NCI-H1436 (cell line): ENCODE data around the gene HDDC2.

Source experiments
- DNase-seq: peaks from one replicate; lab custom pipeline; 2025; lab: John Stamatoyannopoulos, UW

HDDC2 gene, protein sequence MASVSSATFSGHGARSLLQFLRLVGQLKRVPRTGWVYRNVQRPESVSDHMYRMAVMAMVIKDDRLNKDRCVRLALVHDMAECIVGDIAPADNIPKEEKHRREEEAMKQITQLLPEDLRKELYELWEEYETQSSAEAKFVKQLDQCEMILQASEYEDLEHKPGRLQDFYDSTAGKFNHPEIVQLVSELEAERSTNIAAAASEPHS

DNA sequence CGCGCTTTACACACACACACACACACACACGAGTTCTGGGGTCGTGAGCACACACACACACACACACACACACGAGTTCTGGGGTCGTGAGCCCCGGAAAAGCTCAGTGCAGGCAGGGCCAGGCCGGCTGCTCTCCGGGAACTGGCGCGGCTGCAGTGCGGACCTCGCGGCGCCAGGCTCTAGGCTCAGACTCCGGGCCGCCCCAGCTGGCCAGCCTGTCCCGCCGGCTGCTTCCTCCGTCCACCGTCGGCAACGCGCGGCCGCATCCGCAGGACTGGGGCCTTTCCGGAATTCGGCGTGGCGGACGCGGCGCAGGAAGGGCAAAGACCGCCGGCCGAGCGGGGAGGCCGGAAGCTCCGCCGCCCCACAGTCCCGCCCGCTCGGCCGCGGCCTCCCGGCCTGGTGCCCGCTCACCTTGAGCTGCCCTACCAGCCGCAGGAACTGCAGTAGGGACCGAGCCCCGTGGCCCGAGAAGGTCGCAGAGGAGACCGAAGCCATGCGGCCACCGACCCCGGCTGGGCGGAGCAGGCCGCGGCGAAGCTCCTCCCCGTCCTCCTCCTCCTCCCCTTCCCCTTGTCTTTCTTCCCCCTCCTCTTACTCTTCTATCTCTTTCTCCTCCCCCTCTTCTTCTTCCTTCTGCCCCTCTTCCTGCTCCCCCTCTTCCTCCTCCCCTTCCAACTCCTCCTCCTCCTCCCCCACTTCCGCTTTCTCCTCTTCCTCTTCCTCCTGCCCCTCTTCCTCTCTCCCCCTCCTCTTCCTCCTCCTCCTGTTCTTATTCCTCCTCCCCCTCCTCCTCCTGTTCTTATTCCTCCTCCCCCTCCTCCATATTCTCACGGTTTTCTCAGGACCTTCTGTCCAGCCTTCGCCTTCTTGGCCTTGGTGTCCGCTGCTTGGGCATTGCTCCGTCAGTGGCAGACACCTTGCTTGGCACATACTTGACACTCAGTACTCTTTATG, at the start of gene HDDC2:
HDDC2 (minus strand) TSS at position 533 of the 957 bp plus-strand sequence; CDS start at position 498, 35 bp downstream.
- peak; percentile 13 for DNase-seq

GRCh38 chr6:125346926-125347563, 45.3 kb upstream of the HDDC2 start:
- DNase-seq, result no peak

DNA sequence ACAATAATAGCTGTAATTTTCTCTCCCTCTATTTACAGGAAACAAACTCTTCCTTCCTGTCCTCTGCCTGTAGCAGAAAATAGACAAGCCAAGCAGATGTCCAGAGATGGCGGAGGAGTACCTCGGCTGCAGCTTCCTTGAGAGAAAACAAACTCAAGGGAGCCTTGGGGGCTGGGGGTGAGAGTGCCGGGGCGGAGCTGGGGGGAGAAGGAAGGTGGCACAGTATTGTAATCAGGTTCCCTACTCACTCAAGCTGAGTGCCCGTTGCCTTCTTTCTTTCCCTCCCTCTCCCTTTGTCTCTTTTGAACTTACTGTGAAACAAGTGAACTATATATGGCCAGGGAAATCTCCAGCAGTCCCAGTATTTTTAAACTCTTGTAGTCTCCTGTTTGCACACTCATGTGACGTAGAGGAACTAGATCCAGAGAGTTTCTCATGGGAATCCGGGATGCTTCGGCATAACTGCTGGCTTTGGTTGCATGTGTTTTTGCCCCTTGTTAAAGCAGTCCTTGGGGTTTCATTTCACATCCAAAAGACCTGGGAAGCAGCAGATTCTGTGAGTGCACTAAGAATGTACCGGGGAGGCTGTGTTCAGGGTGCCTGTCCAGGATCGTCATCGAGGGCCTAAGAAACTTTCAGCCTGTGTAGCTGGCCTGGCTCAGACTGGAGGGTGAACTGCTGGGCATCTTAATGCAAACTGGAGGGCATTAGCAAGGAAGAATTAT, 44.6 kb upstream of the HDDC2 start:
- DNase-seq, result no peak

DNA sequence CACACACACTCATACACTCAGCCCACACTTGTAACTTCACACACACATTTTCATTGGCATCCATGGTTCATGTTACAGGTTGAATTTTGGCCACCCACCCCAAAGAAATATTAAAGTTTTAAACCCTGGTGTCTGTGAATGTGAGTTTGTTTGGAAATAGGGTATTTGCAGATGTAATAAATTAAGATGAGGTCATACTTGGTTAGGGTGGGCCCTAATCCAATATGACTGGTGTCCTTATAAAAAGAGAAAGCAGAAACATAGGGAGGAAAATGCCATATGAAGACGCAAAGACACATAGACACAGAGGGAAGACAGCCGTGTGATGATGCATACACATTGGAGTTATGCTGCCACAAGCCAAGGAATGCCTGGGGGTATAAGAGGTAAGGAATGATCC, 39.7 kb upstream of the HDDC2 start:
- DNase-seq, result no peak

DNA sequence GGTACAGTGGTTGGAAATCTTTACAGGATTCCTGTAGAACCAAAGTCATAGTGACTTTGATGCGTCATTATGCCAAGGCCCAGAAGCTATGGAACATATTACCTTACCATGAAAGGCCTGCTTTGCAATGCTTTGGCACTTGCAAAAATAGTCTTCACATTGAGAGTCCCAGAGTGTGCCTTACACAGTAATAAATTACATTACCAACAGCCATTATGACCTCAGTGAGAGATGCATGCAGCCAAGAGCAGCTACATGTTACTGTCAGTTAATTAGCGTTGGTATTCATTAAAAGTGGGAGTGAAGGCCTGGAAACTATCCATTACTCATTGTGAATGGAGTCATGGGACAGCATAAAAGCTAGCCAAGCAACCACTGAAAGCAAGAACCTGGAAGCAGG, 39.2 kb upstream of the HDDC2 start:
- no peak for DNase-seq

DNA sequence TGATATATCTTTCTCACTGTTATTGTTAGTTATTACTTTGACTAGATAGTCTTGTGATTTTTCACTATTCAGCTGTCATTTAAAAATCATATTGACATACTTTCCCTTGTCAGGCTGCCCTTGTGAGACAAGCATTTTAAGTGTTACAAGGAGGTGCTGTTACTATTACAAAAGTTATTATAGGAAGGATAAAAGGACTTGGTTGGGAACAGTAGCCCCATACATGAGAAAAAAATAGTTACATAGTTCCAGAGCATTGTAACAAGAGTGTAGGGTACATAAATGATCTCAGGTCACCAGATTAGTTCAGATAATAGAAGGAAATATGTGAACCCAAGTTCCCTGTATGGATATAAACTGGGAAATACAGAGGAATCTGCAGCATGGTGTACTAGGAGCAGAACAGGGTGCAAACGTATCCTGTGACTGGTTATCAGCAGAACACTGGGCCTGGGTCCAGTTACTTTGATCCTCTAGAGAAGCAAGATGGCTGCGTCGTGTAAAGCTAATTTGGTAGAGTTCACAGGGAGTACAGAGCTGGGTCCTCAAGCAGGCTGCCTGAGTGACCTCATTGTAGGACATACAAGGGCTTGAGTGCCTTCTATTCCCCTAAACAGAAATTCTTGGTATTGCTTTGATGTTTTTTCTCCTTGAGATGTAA, 38.5 kb upstream of the HDDC2 start:
- no peak for DNase-seq

DNA sequence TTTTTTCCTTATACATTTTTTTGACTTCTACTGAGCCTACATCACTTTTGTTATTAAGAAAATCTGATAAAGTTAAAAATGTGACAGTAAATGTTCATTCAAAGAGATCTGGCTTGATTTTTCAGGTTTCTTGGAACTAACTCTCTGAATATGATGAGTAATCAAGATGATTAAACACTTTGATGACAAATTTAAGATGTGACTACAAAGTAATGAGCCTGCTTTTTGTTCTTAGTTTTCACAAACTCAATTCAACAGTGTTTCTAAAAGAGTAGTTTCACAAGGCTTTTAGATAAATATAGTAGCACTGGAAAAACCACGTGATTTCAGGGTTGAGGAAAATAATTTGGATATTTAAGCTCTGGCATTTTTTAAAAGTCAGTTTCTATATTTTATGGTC, 37.9 kb upstream of the HDDC2 start:
- DNase-seq, result no peak

GRCh38 chr6:125338381-125338780, 36.6 kb upstream of the HDDC2 start:
- DNase-seq, result no peak

GRCh38 chr6:125337706-125338105, 35.9 kb upstream of the HDDC2 start:
- no peak for DNase-seq

- DNase-seq, result no peak
These were observed 30.9 kb upstream of the HDDC2 start for GRCh38 chr6:125332664-125333063.

GRCh38 chr6:125325586-125325985, 23.8 kb upstream of the HDDC2 start:
- no peak for DNase-seq

DNA sequence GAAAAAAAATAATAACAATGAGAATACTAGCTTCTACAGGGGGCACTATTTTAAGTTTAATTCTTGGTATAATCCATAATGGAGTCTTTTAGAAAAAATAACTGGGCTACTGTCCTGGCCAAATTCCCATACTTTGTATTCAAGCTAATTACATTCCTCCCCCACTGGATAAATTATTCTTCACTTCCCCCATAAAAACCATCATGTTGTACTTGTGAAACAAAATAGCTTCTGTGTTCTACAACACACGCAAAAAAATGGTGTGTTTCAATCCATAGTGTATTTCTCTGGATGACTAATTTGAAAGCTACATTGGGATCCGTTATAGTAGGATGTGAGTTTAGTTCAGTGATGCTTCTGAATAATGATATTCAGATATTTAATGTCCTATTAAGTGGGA, 21.6 kb upstream of the HDDC2 start:
- no peak for DNase-seq

DNA sequence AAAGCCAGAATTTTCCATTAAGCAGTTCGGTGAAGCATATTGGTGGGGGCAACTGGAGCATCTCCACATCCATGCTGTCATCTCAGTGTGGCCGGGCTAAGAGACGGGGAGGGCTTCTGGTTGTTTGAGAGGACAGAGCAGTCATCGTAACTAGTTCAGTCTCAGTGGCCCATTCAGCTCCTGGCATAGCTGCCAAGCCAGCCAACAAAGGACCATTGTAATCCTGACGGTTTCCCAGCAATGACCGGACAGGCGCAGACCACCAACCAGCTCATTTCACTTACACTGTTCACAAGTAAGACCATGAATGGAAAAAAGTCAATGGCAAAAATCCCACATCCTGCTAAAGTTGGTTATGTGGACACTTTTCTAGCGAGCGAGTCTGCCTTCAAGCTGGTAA, 14.9 kb upstream of the HDDC2 start:
- no peak for DNase-seq

- DNase-seq, result no peak
These were observed 13.8 kb upstream of the HDDC2 start for GRCh38 chr6:125315548-125315947.

GRCh38 chr6:125314009-125314581, 12.3 kb upstream of the HDDC2 start:
- peak; percentile 18 for DNase-seq

GRCh38 chr6:125312950-125313349, 11.2 kb upstream of the HDDC2 start:
- no peak for DNase-seq

DNA sequence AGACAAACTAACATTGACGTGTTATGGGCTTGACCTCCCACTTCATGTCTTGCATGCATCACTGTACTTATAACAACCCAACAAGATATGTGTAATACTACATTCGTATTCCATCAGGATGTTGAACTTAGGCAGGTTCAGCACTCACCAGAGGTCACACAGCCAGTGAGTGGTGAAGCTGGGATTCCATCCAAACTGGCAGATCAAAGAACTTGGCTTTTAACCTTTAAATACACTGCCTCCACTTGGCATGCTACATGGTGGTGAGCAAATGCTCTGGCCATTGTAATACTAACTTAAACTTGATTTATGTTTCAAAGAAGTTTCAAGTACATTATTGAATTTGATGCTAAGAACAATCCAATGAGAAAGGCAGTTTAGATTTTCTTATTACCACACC, 10.7 kb upstream of the HDDC2 start:
- no peak for DNase-seq

DNA sequence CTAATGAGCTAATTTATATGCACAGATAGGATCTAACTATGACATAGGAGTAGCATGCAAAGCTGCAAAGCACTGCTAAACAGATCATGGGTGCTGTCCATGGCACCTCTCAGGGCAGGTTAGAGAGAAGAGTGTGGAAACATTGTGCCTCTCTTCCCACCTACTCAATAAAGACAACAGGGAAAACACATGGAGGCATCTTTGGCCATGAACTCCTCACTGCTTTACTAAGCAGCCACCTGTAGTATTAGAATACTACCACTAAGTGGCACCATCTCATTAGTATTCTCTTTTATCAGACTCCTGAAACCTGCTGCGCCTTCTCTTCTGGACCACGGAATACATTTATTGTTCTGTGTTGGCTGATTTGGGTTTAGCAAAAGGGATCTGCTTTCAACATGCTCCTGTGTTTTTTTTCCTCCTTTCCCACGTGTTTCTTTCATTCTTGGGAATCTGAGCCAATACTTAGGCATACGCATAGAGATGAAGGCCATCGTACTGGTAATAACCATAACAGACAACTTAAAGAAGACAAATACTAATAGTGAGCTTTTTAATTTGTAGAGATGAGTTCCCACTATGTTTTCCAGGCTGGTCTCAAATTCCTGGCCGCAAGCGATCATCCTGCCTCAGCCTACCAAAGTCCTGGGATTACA, 9.4 kb upstream of the HDDC2 start:
- DNase-seq, result peak; percentile 65

DNA sequence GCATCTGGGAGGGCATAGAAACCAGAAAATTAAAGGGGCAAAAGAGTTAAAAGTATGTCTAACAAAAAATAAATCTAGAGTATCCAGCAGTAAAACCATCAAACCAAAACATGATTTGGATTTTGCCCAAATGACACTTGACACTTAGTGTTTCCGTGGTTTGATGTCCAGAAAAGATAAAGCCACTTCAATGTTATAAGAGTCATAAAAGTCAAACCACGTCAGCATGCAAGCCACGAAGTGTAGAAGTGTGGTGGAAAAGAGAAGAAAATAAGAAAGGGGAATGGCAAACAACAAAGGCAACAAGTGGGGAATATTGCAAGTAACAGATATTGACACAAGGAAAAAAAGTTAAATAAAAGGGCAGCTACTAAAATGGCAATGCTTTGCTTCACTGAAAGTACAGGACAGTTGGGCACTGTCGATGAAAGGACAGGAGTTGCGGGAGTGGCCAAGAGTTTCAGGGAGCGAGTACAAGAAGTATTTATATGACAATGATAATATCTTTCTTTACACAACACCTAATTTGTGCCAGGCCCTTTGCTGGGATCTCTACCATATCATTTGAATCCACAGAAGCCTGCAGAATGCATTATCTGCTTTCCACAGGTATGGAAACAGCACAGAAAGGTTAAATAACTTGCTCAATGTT, 6.3 kb upstream of the HDDC2 start:
- DNase-seq, result no peak

DNA sequence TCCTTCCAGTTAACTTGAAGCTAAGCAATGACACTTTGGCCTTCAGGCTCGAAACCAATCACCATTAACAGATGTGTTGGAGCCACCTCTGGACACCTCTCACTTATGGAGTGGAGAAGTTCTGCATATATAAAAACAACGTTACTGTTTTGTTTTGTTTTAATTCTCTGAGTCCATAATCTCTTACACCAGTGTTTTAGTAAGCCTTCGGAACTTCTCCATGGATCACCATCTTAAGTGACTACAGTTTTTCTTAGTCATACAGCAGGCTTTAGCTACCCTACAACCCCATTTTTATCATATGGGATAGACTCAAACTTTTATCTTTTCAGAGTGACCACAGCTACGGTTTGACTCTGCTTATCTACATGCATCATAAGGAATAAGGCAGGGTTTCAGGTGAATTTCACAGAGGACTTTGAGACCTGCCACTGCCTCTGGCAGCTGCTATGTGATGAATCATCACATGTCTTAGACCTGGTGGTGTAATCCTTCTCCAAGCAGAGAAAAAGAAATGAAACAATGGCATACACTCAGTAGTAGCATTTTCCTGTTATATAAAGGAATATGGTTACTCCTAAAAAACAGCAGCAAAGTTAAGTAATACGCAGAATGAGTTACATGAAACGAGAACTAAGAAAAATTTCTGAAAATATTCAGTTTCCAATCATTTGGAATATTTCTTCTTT, 5.5 kb upstream of the HDDC2 start:
- no peak for DNase-seq
